PC-3 (cell line): ENCODE data around the gene NRDE2. TPM values are rescaled to one million over a fixed set of nuclear protein-coding genes. Genes with fewer than 3 reads are reported as not detected.

Experiments
- ATAC-seq: fragments of 200-7000 bp; cut with Tn5 transposase; 2 replicates; pipeline ENCODE4 v1.9.1; 2020; ENCODE audit warnings: mild to moderate bottlenecking, moderate library complexity
- BruUV-seq: library from RNA; stranded (reverse); fragments of 400-500 nt; replicated peaks from 2 replicates; lab custom pipeline; 2021; lab: Mats Ljungman, UMichigan
- CTCF ChIA-PET: fragments of 300-600 bp; sonication (Branson Sonifier 250); formaldehyde crosslinking; loops from one replicate; lab custom pipeline; 2022; ENCODE audit warnings: antibody characterized with exemption; lab: Charles Lee
- POLR2A ChIA-PET: fragments of 300-600 bp; sonication (Branson Sonifier 250); formaldehyde crosslinking; loops from one replicate; lab custom pipeline; 2022; ENCODE audit warnings: antibody characterized with exemption; ENCODE audit not compliant: unreplicated experiment; lab: Charles Lee
- DNase-seq: peaks from one replicate; pipeline ENCODE4 v3.0.0-alpha.2; 2015
- H2AFZ ChIP-seq: fragments of 300-600 bp; sonication (generic); 2 replicates; pipeline ENCODE4 v1.6.0; 2016; ENCODE audit warnings: antibody characterized with exemption, low read length
- H3F3A ChIP-seq: fragments of 300-600 bp; sonication (generic); one replicate; pipeline ENCODE4 v1.6.0; 2017; ENCODE audit warnings: antibody characterized with exemption, low read length, control low read depth, mild to moderate bottlenecking; ENCODE audit not compliant: unreplicated experiment
- H3K27ac ChIP-seq: fragments of 300-600 bp; sonication (generic); 2 replicates; pipeline ENCODE4 v1.5.1; 2016; ENCODE audit warnings: mild to moderate bottlenecking, low read length
- H3K27me3 ChIP-seq: fragments of 300-600 bp; sonication (generic); 2 replicates; pipeline ENCODE4 v1.6.1; 2016; ENCODE audit warnings: low read length, mixed read lengths
- H3K36me3 ChIP-seq: fragments of 300-600 bp; sonication (generic); 2 replicates; pipeline ENCODE4 v1.6.1; 2016; ENCODE audit warnings: low read depth, mixed run types, low read length, mixed read lengths
- H3K4me1 ChIP-seq: fragments of 300-600 bp; sonication (generic); 2 replicates; pipeline ENCODE4 v1.5.1; 2016; ENCODE audit warnings: low read length; ENCODE audit not compliant: insufficient read depth
- H3K4me2 ChIP-seq: fragments of 300-600 bp; sonication (generic); 2 replicates; pipeline ENCODE4 v1.6.0; 2016; ENCODE audit warnings: low read length
- H3K4me3 ChIP-seq: fragments of 300-600 bp; sonication (generic); 2 replicates; pipeline ENCODE4 v1.5.1; 2016; ENCODE audit warnings: mild to moderate bottlenecking, low read length, mixed read lengths
- H3K79me2 ChIP-seq: fragments of 300-600 bp; sonication (generic); 2 replicates; pipeline ENCODE4 v1.6.1; 2017; ENCODE audit warnings: low read length, mixed read lengths
- H3K9ac ChIP-seq: fragments of 300-600 bp; sonication (generic); 2 replicates; pipeline ENCODE4 v1.6.0; 2016; ENCODE audit warnings: mild to moderate bottlenecking, low read length
- H3K9me2 ChIP-seq: fragments of 300-600 bp; sonication (generic); replicated peaks from 2 replicates; pipeline ENCODE4 v1.6.1; 2016; ENCODE audit warnings: mixed run types, low read length, mixed read lengths
- H3K9me3 ChIP-seq: fragments of 300-600 bp; sonication (generic); 2 replicates; pipeline ENCODE4 v1.6.1; 2016; ENCODE audit warnings: low read length, mixed read lengths
- H4K20me1 ChIP-seq: fragments of 300-600 bp; sonication (generic); 2 replicates; pipeline ENCODE4 v1.6.1; 2016; ENCODE audit warnings: low read length, mixed read lengths
- EZH2 ChIP-seq: fragments of 300-600 bp; sonication (generic); IDR thresholded peaks from one replicate; pipeline ENCODE4 v1.6.1; 2017; ENCODE audit warnings: antibody characterized with exemption, mild to moderate bottlenecking, low read length; ENCODE audit not compliant: unreplicated experiment
- EZH2phosphoT487 ChIP-seq: fragments of 300-600 bp; sonication (generic); IDR thresholded peaks from 2 replicates; pipeline ENCODE4 v1.6.1; 2018; ENCODE audit warnings: mild to moderate bottlenecking, antibody characterized with exemption, low read length, borderline replicate concordance
- intact Hi-C: fragments of 100-400 bp; cut with micrococcal nuclease; formaldehyde crosslinking; loops from 2 replicates; pipeline ENCODE4 v1.9.0; 2023
- total RNA-seq: library from RNA; depleted of rRNA; stranded (reverse); fragments of >200 nt; gene quantifications from 2 replicates; pipeline ENCODE4 v1.2.3, GENCODE V29; 2014
- TF ChIP-seq, protein P1 (sequence below): fragments of 300-600 bp; sonication (generic); conservative IDR thresholded peaks from 2 replicates; pipeline ENCODE4 v1.5.1; 2017; ENCODE audit warnings: antibody characterized with exemption, low read depth, mild to moderate bottlenecking, low read length

Gene NRDE2
- total RNA-seq, 1 experiment from 2014 or later, result 18.3 TPM

DNA sequence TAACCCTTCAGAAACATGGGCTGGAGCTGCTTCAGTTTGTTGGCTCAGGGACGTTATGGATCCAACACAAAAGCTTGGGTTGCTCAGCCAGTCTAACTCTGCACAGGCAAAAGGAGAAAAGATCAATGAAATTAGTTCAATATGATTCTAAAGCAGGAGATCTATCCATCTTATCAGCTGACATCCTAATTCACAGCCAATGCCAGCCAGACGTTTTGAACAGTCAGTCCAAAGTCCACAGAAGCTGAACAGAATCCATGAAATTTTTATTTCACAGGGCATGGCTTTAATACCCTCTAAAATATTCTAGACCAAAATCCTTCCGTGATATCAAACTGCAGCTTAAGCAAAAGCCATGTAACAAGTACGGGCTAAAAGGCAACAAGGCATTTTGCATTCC is 13.7 kb downstream of the NRDE2 start:
- no TSS peak for BruUV-seq
- Histone ChIP-seq H3K4me1 (peaks cover 14% of the 10 kb centered on the region), H3K9me2 (no peaks in the 10 kb centered on the region), H3K79me2 (peaks cover 33% of the 10 kb centered on the region), H3K4me3 (no peak overlapping the region), H3K9ac (no peak overlapping the region), H2AFZ (no peak overlapping the region), H3K27ac (no peak overlapping the region), H3K9me3 (no peaks in the 10 kb centered on the region), H3F3A (no peaks in the 10 kb centered on the region), H3K36me3 (peaks cover 18% of the 10 kb centered on the region; the same call in 1 of the 2 replicates), H4K20me1 (0 out of 2 replicates have a peak, but pooled peaks cover 5% of the 10 kb centered on the region), H3K27me3 (no peaks in the 10 kb centered on the region), H3K4me2 (no peak overlapping the region)
- TF ChIP-seq EZH2 (no peak), EZH2phosphoT487 (no peak)
- TF ChIP-seq, protein P1, sequence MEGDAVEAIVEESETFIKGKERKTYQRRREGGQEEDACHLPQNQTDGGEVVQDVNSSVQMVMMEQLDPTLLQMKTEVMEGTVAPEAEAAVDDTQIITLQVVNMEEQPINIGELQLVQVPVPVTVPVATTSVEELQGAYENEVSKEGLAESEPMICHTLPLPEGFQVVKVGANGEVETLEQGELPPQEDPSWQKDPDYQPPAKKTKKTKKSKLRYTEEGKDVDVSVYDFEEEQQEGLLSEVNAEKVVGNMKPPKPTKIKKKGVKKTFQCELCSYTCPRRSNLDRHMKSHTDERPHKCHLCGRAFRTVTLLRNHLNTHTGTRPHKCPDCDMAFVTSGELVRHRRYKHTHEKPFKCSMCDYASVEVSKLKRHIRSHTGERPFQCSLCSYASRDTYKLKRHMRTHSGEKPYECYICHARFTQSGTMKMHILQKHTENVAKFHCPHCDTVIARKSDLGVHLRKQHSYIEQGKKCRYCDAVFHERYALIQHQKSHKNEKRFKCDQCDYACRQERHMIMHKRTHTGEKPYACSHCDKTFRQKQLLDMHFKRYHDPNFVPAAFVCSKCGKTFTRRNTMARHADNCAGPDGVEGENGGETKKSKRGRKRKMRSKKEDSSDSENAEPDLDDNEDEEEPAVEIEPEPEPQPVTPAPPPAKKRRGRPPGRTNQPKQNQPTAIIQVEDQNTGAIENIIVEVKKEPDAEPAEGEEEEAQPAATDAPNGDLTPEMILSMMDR, result no peak
- ATAC-seq (no peak), DNase-seq (no peak)
- POLR2A ChIA-PET, result no interaction called here
- CTCF ChIA-PET, result interaction anchor here (0.9 kb wide), 1 partner anchor 282 kb away, joined by 3 read pairs; no protein-coding TSS in a partner anchor
- intact Hi-C loops, result no loop called here

DNA sequence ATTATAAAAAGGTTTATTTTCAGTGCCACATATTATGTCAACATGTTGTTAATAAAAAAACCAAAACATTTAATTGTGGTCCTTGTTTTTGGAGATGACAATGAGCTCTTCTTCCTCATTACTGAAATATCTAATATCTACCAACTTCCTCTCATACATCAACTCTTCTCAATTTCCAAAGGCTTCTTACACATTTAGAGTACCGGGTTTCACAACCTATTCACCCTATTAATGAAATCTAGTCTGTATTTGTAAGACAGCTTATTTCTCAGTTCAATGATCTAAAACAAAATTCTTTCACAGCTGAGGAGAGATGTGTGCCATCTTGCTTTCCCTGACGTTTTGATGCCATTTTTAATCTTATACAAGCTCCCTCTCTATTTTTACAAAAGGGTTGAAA is 14.5 kb downstream of the NRDE2 start:
- Histone ChIP-seq H3K36me3 (peaks cover 20% of the 10 kb centered on the region; the same call in 1 of the 2 replicates), H3K79me2 (peaks cover 26% of the 10 kb centered on the region), H2AFZ (no peak overlapping the region), H3K4me3 (no peak overlapping the region), H3K9me3 (no peaks in the 10 kb centered on the region), H3K27me3 (no peaks in the 10 kb centered on the region), H3K9me2 (no peaks in the 10 kb centered on the region), H3K4me2 (no peak overlapping the region), H3K4me1 (peaks cover 14% of the 10 kb centered on the region), H3K27ac (no peak overlapping the region), H3F3A (no peaks in the 10 kb centered on the region), H3K9ac (no peak overlapping the region), H4K20me1 (0 out of 2 replicates have a peak, but pooled peaks cover 5% of the 10 kb centered on the region)
- DNase-seq, result no peak
- BruUV-seq, result no TSS peak
- ATAC-seq, result no peak
- ChIA-PET POLR2A (interaction anchor here (0.7 kb wide), 1 partner anchor 426 kb away, joined by 3 read pairs; no protein-coding TSS in a partner anchor), CTCF (no interaction called here)
- intact Hi-C loops, result no loop called here
- TF ChIP-seq, protein P1, result no peak
- no peak for TF ChIP-seq EZH2

DNA sequence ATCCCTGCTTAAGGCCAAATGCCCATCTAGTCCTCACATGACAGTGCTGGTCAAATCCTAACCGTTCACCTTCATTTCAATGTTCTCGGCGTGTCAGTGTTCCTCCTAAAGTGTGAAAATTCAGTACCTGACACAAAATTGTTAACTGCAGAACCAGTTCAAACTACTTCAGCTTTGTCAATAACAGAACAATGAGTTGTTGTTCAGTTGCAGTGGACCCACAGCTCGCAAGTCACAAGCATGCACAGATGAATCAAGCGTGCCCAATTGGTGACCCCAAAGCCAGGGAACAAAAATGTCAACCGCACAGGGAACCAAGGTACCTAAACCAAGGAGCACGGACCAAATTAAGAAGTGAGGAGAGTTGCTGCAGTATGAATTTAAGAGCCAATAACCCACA is 23.2 kb downstream of the NRDE2 start:
- peaks cover 25% of the 10 kb centered on the region; the same call in 1 of the 2 replicates for H3K36me3 ChIP-seq
- TF ChIP-seq, protein P1, result no peak
- TF ChIP-seq EZH2 (no peak), EZH2phosphoT487 (no peak)
- no TSS peak for BruUV-seq
- intact Hi-C loops, result no loop called here
- CTCF ChIA-PET, result no interaction called here
- no peaks in the 10 kb centered on the region for H4K20me1 ChIP-seq
- POLR2A ChIA-PET, result no interaction called here
- DNase-seq, result no peak
- ATAC-seq, result no peak
- no peak overlapping the region for H2AFZ ChIP-seq
- H3K9ac ChIP-seq, result no peak overlapping the region
- no peak overlapping the region for H3K4me3 ChIP-seq
- H3K27me3 ChIP-seq, result no peaks in the 10 kb centered on the region
- H3K4me2 ChIP-seq, result no peak overlapping the region
- no peaks in the 10 kb centered on the region for H3K9me3 ChIP-seq
- H3K27ac ChIP-seq, result no peak overlapping the region
- no peaks in the 10 kb centered on the region for H3F3A ChIP-seq
- no peaks in the 10 kb centered on the region for H3K79me2 ChIP-seq
- H3K9me2 ChIP-seq, result no peaks in the 10 kb centered on the region
- H3K4me1 ChIP-seq, result no peaks in the 10 kb centered on the region
